DOHH2 (cell line): ENCODE measurements around the gene RLN3.
"Not testable (repeated sequence)": the region's sequence is repeated elsewhere in the genome, so short reads cannot be mapped to it uniquely, and the experiment has no call there.

Source experiments
- CTCF ChIP-seq: fragments of 200-600 bp; sonication (generic); IDR thresholded peaks from one replicate; pipeline ENCODE4 v1.5.1; 2014; ENCODE audit warnings: antibody characterized with exemption, mild to moderate bottlenecking, low read depth, low read length; ENCODE audit not compliant: poor library complexity, severe bottlenecking
- EZH2phosphoT487 ChIP-seq: fragments of 200-600 bp; sonication (generic); IDR thresholded peaks from 2 replicates; pipeline ENCODE4 v1.6.1; 2017; ENCODE audit warnings: borderline replicate concordance, mild to moderate bottlenecking, antibody characterized with exemption, low read length, moderate library complexity, mixed read lengths

DNA sequence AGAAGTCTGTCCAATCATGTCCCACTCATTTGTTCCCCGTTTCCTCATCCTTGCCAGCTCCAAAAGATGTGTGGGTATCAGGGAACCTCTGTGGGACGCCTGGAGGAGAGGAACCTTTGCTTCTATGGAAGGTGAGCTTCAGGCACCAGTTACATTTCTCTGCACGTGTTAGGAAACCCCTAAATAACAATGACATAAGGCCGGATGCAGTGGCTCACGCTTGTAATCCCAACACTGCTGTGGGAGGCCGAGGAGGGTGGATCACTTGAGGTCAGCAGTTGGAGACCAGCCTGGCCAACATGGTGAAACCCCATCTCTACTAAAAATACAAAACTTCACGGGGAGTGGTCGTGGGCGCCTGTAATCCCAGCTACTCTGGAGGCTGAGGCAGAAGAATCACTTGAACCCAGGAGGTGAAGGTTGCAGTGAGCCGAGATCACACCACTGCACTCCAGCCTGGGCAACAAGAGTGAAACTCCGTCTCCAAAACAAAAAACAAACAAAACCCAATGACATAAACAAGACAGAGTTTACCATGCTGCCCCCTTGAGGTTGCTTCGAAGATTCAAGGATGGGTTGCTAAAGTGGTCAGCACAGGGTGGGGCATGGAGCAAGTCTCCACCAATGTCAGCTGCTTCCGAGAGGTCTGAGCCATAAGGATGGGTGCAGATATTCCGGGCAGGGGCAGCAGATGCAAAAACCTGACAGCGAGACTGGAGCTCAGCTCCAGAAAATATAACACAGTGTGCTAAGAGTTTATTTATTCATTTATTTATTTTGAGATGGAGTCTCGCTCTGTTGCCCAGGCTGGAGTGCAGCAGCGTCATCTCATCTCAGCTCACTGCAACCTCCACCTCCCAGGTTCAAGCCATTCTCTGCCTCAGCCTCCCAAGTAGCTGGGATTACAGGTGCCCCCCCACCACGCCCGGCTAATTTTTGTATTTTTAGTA, 15.0 kb downstream of the RLN3 start:
- TF ChIP-seq CTCF = peak; percentile 75
- not testable (repeated sequence) for TF ChIP-seq EZH2phosphoT487
